GM23248 (cell line): ENCODE results near the gene PLCH1. TPM values are rescaled to one million over a fixed set of nuclear protein-coding genes. Genes with fewer than 3 reads are reported as not detected.
A peak's percentile ranks its signal among the peaks of the same experiment; 100 is the strongest.

Source experiments
- DNase-seq: peaks from one replicate; pipeline ENCODE4 v3.0.0-alpha.2; 2015
- H2AFZ ChIP-seq: fragments of 200-600 bp; sonication (generic); 2 replicates; pipeline ENCODE4 v1.6.1; 2016; ENCODE audit warnings: antibody characterized with exemption
- H3F3A ChIP-seq: fragments of 200-600 bp; sonication (generic); 2 replicates; pipeline ENCODE4 v1.6.1; 2016; ENCODE audit warnings: mild to moderate bottlenecking, antibody characterized with exemption, mixed run types; ENCODE audit not compliant: insufficient read depth
- H3K27ac ChIP-seq: fragments of 200-600 bp; sonication (generic); 2 replicates; pipeline ENCODE4 v1.5.1; 2016; ENCODE audit warnings: mild to moderate bottlenecking
- H3K27me3 ChIP-seq: fragments of 200-600 bp; sonication (generic); replicated peaks from 2 replicates; pipeline ENCODE4 v1.6.1; 2016; ENCODE audit warnings: mild to moderate bottlenecking; ENCODE audit not compliant: insufficient read depth
- H3K36me3 ChIP-seq: fragments of 200-600 bp; sonication (generic); 2 replicates; pipeline ENCODE4 v1.6.1; 2016; ENCODE audit warnings: low read depth, mild to moderate bottlenecking
- H3K4me1 ChIP-seq: fragments of 200-600 bp; sonication (generic); 2 replicates; pipeline ENCODE4 v1.6.1; 2016; ENCODE audit warnings: mild to moderate bottlenecking; ENCODE audit not compliant: insufficient read depth
- H3K4me2 ChIP-seq: fragments of 200-600 bp; sonication (generic); one replicate; pipeline ENCODE4 v1.6.1; 2016; ENCODE audit warnings: mild to moderate bottlenecking; ENCODE audit not compliant: unreplicated experiment
- H3K4me3 ChIP-seq: fragments of 200-600 bp; sonication (generic); 2 replicates; pipeline ENCODE4 v1.5.1; 2016; ENCODE audit warnings: mild to moderate bottlenecking
- H3K79me2 ChIP-seq: fragments of 200-600 bp; sonication (generic); 2 replicates; pipeline ENCODE4 v1.6.1; 2016; ENCODE audit warnings: mild to moderate bottlenecking; ENCODE audit not compliant: insufficient read depth
- H3K9ac ChIP-seq: fragments of 200-600 bp; sonication (generic); 2 replicates; pipeline ENCODE4 v1.6.1; 2016; ENCODE audit warnings: mild to moderate bottlenecking
- H3K9me2 ChIP-seq: fragments of 200-600 bp; sonication (generic); 2 replicates; pipeline ENCODE4 v1.6.1; 2016; ENCODE audit warnings: mixed run types, mild to moderate bottlenecking, moderate library complexity; ENCODE audit not compliant: insufficient read depth
- H3K9me3 ChIP-seq: fragments of 200-600 bp; sonication (generic); one replicate; pipeline ENCODE4 v1.6.1; 2017; ENCODE audit warnings: low read depth
- H4K20me1 ChIP-seq: fragments of 200-600 bp; sonication (generic); 2 replicates; pipeline ENCODE4 v1.6.0; 2016; ENCODE audit not compliant: insufficient read depth
- EZH2 ChIP-seq: fragments of 200-600 bp; sonication (generic); IDR thresholded peaks from 2 replicates; pipeline ENCODE4 v1.6.1; 2018; ENCODE audit warnings: antibody characterized with exemption, mild to moderate bottlenecking; ENCODE audit not compliant: insufficient read depth, poor library complexity, severe bottlenecking
- EZH2phosphoT487 ChIP-seq: fragments of 200-600 bp; sonication (generic); IDR thresholded peaks from 2 replicates; pipeline ENCODE4 v1.6.1; 2018; ENCODE audit warnings: antibody characterized with exemption, moderate library complexity, mild to moderate bottlenecking, low read depth; ENCODE audit not compliant: insufficient read depth
- WGBS, 2 experiments: methylation state at CpG; one replicate each; pipeline ENCODE4 v1.1.6; 2015 to 2017; ENCODE audit warnings: low lambda C conversion rate in 2 of 2, low coverage in 1 of 2; ENCODE audit errors: missing lambda C conversion rate in 2 of 2; 5-methylcytosine and 5-hydroxymethylcytosine counted together
- in situ Hi-C: fragments of 300-500 bp; cut with MboI; formaldehyde crosslinking; loops from 2 replicates; pipeline ENCODE4 v1.15.0; 2020
- polyA plus RNA-seq: library from polyadenylated mRNA; unstranded; fragments of >200 nt; fragmentation: Nextera tagmentation; extraction: Ambion mirVana; gene quantifications from 2 replicates; pipeline ENCODE4 v1.2.1, GENCODE V29; 2016
- small RNA-seq: library from RNA; depleted of rRNA; stranded (forward); fragments of <200 nt; gene quantifications from one replicate; pipeline ENCODE3, GENCODE V24; 2014; ENCODE audit warnings: low read depth, low replicate concordance
- total RNA-seq: library from RNA; depleted of rRNA; stranded (reverse); fragments of >200 nt; shearing (Covaris generic); gene quantifications from 2 replicates; pipeline ENCODE4 v1.2.3, GENCODE V29; 2014; rRNA removed

Gene PLCH1
- total and polyA plus RNA-seq, 2 experiments from 2014 or later, result not detected

- H3F3A ChIP-seq, result no peaks in the 10 kb centered on the region
- H3K4me3 ChIP-seq, result no peak overlapping the region
- TF ChIP-seq EZH2 (no peak), EZH2phosphoT487 (no peak)
- H3K27me3 ChIP-seq, result no peaks in the 10 kb centered on the region
- H3K9me3 ChIP-seq, result no peaks in the 10 kb centered on the region
- no peak overlapping the region for H3K27ac ChIP-seq
- H3K9ac ChIP-seq, result no peak overlapping the region
- H4K20me1 ChIP-seq, result no peaks in the 10 kb centered on the region
- no peaks in the 10 kb centered on the region for H3K4me1 ChIP-seq
- H3K36me3 ChIP-seq, result no peaks in the 10 kb centered on the region
- no peak for DNase-seq
- WGBS, 2 experiments, result 91 to 97% methylated on average over 2 of the region's 2 CpGs
- H2AFZ ChIP-seq, result no peak overlapping the region
- in situ Hi-C loops, result loop anchor here (10.0 kb wide), 2 partner anchors 373 to 563 kb away; no protein-coding TSS in a partner anchor
- H3K9me2 ChIP-seq, result no peaks in the 10 kb centered on the region
- H3K4me2 ChIP-seq, result no peak overlapping the region
- no peaks in the 10 kb centered on the region for H3K79me2 ChIP-seq
Measured at GRCh38 chr3:155327871-155328270, 417.0 kb downstream of the PLCH1 start.

DNA sequence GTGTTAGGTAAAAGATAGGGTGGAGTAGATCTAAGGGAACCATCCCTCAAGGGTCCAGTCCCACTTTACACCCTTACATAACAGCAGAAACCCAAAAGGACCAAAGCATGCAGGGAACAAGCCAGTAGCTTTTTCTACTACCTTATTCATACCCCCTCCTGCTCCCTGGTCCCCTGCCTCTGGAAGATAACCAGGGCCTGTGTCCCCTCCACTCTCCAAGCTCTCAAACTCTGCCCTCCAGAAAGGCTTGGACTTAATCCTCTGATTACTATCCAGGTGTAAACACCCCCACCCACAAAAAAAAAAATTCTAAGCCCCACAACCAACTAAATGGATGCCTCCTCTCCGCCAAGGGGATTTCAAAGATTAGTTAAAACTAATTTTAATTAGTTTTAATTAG lies 417.4 kb downstream of the PLCH1 start:
- Histone ChIP-seq H2AFZ (no peak overlapping the region; the same call in 1 of the 2 replicates), H3K4me3 (no peak overlapping the region), H3K4me2 (no peak overlapping the region), H3K27ac (no peak overlapping the region), H3K27me3 (no peaks in the 10 kb centered on the region), H3K4me1 (no peaks in the 10 kb centered on the region), H3K9me2 (no peaks in the 10 kb centered on the region), H3K9me3 (no peaks in the 10 kb centered on the region), H3K79me2 (no peaks in the 10 kb centered on the region), H4K20me1 (no peaks in the 10 kb centered on the region), H3F3A (no peaks in the 10 kb centered on the region), H3K36me3 (no peaks in the 10 kb centered on the region), H3K9ac (no peak overlapping the region)
- in situ Hi-C loops, result loop anchor here (10.0 kb wide), 2 partner anchors 373 to 563 kb away; no protein-coding TSS in a partner anchor
- no peak for DNase-seq
- TF ChIP-seq EZH2 (no peak), EZH2phosphoT487 (no peak)
- WGBS, 2 experiments, result 92 to 100% methylated on average over 1 of the region's 1 CpG

DNA sequence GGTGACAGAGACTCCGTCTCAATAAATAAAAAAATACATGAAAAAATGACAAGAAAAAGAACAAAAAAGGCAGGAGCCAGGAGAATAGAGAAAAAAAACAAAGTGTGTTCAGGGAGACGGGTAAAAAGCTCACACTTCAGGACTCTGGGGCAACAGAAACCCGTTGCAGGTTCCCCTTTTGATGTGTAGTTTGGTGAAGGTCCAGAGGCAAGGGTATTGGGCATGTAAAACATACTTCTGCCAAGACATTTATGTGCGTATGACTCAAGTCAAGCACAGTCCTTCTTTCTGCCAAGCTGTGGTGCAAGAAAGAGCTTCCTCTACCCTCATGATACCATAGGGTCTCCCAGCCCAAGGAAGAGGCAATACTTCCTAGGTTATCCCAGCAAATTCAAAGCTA lies 418.0 kb downstream of the PLCH1 start:
- TF ChIP-seq EZH2phosphoT487 (no peak), EZH2 (no peak)
- Histone ChIP-seq H3F3A (no peaks in the 10 kb centered on the region), H3K79me2 (no peaks in the 10 kb centered on the region), H2AFZ (no peak overlapping the region; the same call in 1 of the 2 replicates), H3K27ac (no peak overlapping the region), H3K9me2 (no peaks in the 10 kb centered on the region), H3K4me3 (no peak overlapping the region), H3K9me3 (no peaks in the 10 kb centered on the region), H3K27me3 (no peaks in the 10 kb centered on the region), H3K4me2 (no peak overlapping the region), H3K36me3 (no peaks in the 10 kb centered on the region), H3K9ac (no peak overlapping the region), H3K4me1 (no peaks in the 10 kb centered on the region), H4K20me1 (no peaks in the 10 kb centered on the region)
- WGBS, 2 experiments, result 73 to 84% methylated on average over 4 of the region's 4 CpGs
- peak; percentile 12 for DNase-seq
- in situ Hi-C loops, result loop anchor here (10.0 kb wide), 2 partner anchors 372 to 562 kb away; no protein-coding TSS in a partner anchor

GRCh38 chr3:155326244-155326643 lies 418.6 kb downstream of the PLCH1 start:
- H3K36me3 ChIP-seq, result no peaks in the 10 kb centered on the region
- H3K4me2 ChIP-seq, result no peak overlapping the region
- TF ChIP-seq EZH2phosphoT487 (no peak), EZH2 (no peak)
- H3K9me2 ChIP-seq, result no peaks in the 10 kb centered on the region
- no peaks in the 10 kb centered on the region for H3K4me1 ChIP-seq
- no peak overlapping the region for H3K4me3 ChIP-seq
- H2AFZ ChIP-seq, result no peak overlapping the region
- no peaks in the 10 kb centered on the region for H3K27me3 ChIP-seq
- no peaks in the 10 kb centered on the region for H3K9me3 ChIP-seq
- H3F3A ChIP-seq, result no peaks in the 10 kb centered on the region
- H3K27ac ChIP-seq, result no peak overlapping the region
- WGBS, 2 experiments, result 85 to 87% methylated on average over 4 to 5 of the region's 5 CpGs
- in situ Hi-C loops, result loop anchor here (10.0 kb wide), 2 partner anchors 371 to 561 kb away; no protein-coding TSS in a partner anchor
- no peaks in the 10 kb centered on the region for H4K20me1 ChIP-seq
- no peak overlapping the region for H3K9ac ChIP-seq
- no peaks in the 10 kb centered on the region for H3K79me2 ChIP-seq
- DNase-seq, result no peak

Small RNA genes within 50 kb of the gene (small RNA-seq; reads per million reads assigned to genes)
- gene AC108729.3 (not detected), gene RN7SL715P (not detected)

Other genes starting within 250 kb of the PLCH1 start
- 2.1 and 3.9 TPM in 2 replicates for gene C3orf33, start 61.2 kb upstream of the PLCH1 start, total RNA-seq
- 4.6 and 4.7 TPM in 2 replicates for gene C3orf33, start 61.2 kb upstream of the PLCH1 start, polyA plus RNA-seq
- 43.8 and 49.3 TPM in 2 replicates for gene SLC33A1, start 109.4 kb upstream of the PLCH1 start, total RNA-seq
- 23.3 and 24.9 TPM in 2 replicates for gene SLC33A1, start 109.4 kb upstream of the PLCH1 start, polyA plus RNA-seq
- gene GMPS, start 125.6 kb upstream of the PLCH1 start, total RNA-seq, result 49.0 and 71.7 TPM in 2 replicates
- gene GMPS, start 125.6 kb upstream of the PLCH1 start, polyA plus RNA-seq, result 58.2 and 65.1 TPM in 2 replicates